Right lobe of liver (tissue), 6 donors: ENCODE data around the gene YPEL3. TPM values are rescaled to one million over a fixed set of nuclear protein-coding genes. Genes with fewer than 3 reads are reported as not detected.

Source experiments
- ATAC-seq, 4 donors: fragments of 200-7000 bp; cut with Tn5 transposase; one replicate each; pipeline ENCODE4 v1.9.1; 2020; ENCODE audit warnings: mild to moderate bottlenecking in 4 of 4, moderate library complexity in 4 of 4
- DNase-seq, 3 donors: peaks; one replicate each; pipeline ENCODE4 v3.0.0-alpha.2; 2020
- H3K27ac ChIP-seq, 3 donors: fragments of 200-600 bp; one replicate each; pipeline ENCODE4 v1.8.0; 2022
- H3K27me3 ChIP-seq, 2 donors: fragments of 200-600 bp; one replicate each; pipeline ENCODE4 v1.8.0; 2022
- H3K36me3 ChIP-seq, 4 donors: fragments of 200-600 bp; sonication (generic) in 1 of 4; one replicate each; pipeline versions ENCODE4 v1.5.1 to v1.8.0; 2017 to 2022; ENCODE audit warnings: control low read depth in 1 of 4
- H3K4me1 ChIP-seq, 4 donors: fragments of 200-600 bp; sonication (generic) in 1 of 4; one replicate each; pipeline versions ENCODE4 v1.5.1 to v1.8.0; 2017 to 2022; ENCODE audit warnings: control low read depth in 1 of 4
- H3K4me3 ChIP-seq, 3 donors: fragments of 200-600 bp; one replicate each; pipeline ENCODE4 v1.8.0; 2022
- H3K9me3 ChIP-seq, 4 donors: fragments of 200-600 bp; sonication (generic) in 1 of 4; one replicate each; pipeline versions ENCODE4 v1.5.1 to v1.8.0; 2017 to 2022; ENCODE audit warnings: control low read depth in 1 of 4
- CTCF ChIP-seq, 4 donors: fragments of 200-600 bp in 3 of 4; fragments of 450-650 bp in 1 of 4; IDR thresholded peaks; one replicate each; pipeline versions ENCODE4 v1.5.1 to v1.8.0; 2016 to 2022; ENCODE audit warnings: antibody characterized with exemption in 4 of 4, mild to moderate bottlenecking in 2 of 4
- POLR2A ChIP-seq: fragments of 450-650 bp; IDR thresholded peaks from one replicate; pipeline ENCODE4 v1.6.1; 2017; ENCODE audit warnings: antibody characterized with exemption, mild to moderate bottlenecking
- WGBS: methylation state at CpG from one replicate; pipeline ENCODE4 v1.1.6; 2018; ENCODE audit warnings: low coverage, low lambda C conversion rate; ENCODE audit not compliant: insufficient coverage; ENCODE audit errors: missing lambda C conversion rate; 5-methylcytosine and 5-hydroxymethylcytosine counted together
- intact Hi-C, 2 donors: fragments of 100-400 bp; cut with DNase I; formaldehyde crosslinking; loops; one replicate each; pipeline versions ENCODE4 v1.11.2 to v1.14.1; 2022
- total RNA-seq, 6 experiments: library from RNA; depleted of rRNA in 2 of 6; stranded (reverse); fragments of >200 nt in 2 of 6; fragmentation: NEBNext Ultra II Directional in 3 of 6; extraction: Animal tissue kit (Norgen Biotek cat#: 25700) in 3 of 6; gene quantifications; one replicate each; pipeline versions ENCODE4 v1.1.0 to v1.2.4, GENCODE V29; 2016 to 2023
- donor health status: DM: no; HTN: yes; CAD: no.
- donor health status: DM: no; HTN: no; CAD: no.
- donor health status: DM: no; HTN: no; CAD: no.
- donor health status: DM: no; HTN: yes; CAD: no.
- donor health status: DM: no; HTN: yes; CAD: no.

Gene YPEL3
- total RNA-seq, 6 experiments from 2014 or later, result 13.5 to 46.5 (median 21.9) TPM

DNA sequence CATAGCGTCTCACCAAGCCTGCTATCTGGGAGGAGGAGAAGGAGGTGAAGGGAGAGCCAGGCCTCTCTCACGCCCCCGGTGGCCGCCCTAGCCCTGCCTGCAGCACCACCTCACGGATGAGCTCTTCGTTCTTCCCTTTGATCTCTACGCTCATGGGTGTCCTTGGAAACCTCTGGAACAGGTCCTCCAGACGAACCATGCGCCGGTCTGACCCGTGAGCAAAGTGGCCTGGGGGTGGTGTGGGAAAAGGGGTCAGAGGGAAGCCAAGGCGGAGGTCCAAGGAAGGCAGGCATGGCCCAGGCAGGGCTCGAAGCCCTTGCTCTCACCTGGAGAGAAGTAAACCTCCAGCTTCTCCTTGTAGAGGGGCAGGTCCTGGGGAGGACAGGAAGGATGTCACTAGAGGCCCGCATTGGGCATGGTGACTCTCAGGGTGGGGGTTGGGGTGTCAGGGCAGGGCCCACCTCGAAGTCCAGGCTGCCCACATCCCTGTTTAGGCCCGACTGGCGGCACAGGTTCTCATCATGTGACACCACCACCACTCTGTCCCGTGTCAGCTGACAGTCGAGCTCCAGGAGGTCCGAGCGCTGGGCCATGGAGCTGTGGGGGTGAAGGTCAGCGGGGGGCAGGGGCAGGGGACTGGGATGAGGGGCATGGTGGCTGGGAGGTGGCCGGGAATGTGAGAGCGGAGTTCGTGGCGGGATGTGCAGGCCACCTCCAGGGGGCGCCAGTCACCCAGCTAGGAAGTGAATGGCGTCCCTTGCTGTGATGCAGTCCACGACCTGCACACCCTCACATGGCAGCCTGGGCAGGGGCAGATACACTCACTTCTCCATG, 16.4 kb upstream of the YPEL3 start:
- no peaks in the 10 kb centered on the region for H3K9me3 ChIP-seq
- intact Hi-C loops, result no loop called here
- TF ChIP-seq CTCF (IDR thresholded peaks at IDR 0.05) (peak; percentile 41 to 55 (median 46)), POLR2A (no peak)
- 88% methylated on average over 12 of the region's 29 CpGs for WGBS
- no peaks in the 10 kb centered on the region for H3K27me3 ChIP-seq
- no peak overlapping the region for H3K4me3 ChIP-seq
- DNase-seq, result peak in 2 of 3 donors; percentile 51 to 67
- H3K27ac ChIP-seq, result no peak overlapping the region
- peaks cover 0 to 16% (median 2%) of the 10 kb centered on the region in 4 donors for H3K36me3 ChIP-seq
- peak; percentile 47 to 80 (median 62) for ATAC-seq
- H3K4me1 ChIP-seq, result no peaks in the 10 kb centered on the region

DNA sequence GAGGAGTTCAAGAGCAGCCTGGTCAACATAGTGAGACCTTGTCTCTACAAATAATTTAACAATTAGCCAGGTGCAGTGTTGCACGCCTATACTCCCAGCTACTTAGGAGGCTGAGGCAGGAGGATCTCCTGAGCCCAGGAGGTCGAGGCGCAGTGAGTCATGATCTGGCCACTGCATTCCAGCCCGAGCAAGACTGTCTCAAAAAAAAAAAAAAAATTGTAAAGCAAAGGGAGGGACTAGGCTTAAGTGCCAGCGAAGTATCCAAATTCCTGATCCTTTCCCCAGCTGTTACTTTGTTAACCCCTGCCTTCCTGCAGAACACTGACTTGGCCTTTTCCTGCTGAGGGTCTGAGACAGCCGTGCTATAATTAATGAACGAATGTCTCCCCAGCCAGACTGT, 14.6 kb upstream of the YPEL3 start:
- intact Hi-C loops, result no loop called here
- ATAC-seq (no peak), DNase-seq (no peak)
- TF ChIP-seq POLR2A, result no peak
- no peak for TF ChIP-seq CTCF (IDR thresholded peaks at IDR 0.05)
- no peak overlapping the region for H3K27ac ChIP-seq
- WGBS, result 50% methylated on average over 1 of the region's 7 CpGs
- no peaks in the 10 kb centered on the region for H3K9me3 ChIP-seq
- peaks cover 0 to 3% (median 0%) of the 10 kb centered on the region in 4 donors for H3K36me3 ChIP-seq
- no peak overlapping the region for H3K4me3 ChIP-seq
- H3K4me1 ChIP-seq, result no peaks in the 10 kb centered on the region
- H3K27me3 ChIP-seq, result no peaks in the 10 kb centered on the region

- WGBS, result 77% methylated on average over 3 of the region's 15 CpGs
- H3K27ac ChIP-seq, result no peak overlapping the region
- H3K36me3 ChIP-seq, result peaks cover 0 to 6% (median 0%) of the 10 kb centered on the region in 4 donors
- ATAC-seq, result no peak
- TF ChIP-seq CTCF (IDR thresholded peaks at IDR 0.05), result no peak
- no peak for TF ChIP-seq POLR2A
- no peaks in the 10 kb centered on the region for H3K4me1 ChIP-seq
- DNase-seq, result no peak
- H3K27me3 ChIP-seq, result no peaks in the 10 kb centered on the region
- H3K9me3 ChIP-seq, result no peaks in the 10 kb centered on the region
- intact Hi-C loops, result no loop called here
- no peak overlapping the region for H3K4me3 ChIP-seq
Observed at GRCh38 chr16:30108059-30108850, 12.2 kb upstream of the YPEL3 start.

DNA sequence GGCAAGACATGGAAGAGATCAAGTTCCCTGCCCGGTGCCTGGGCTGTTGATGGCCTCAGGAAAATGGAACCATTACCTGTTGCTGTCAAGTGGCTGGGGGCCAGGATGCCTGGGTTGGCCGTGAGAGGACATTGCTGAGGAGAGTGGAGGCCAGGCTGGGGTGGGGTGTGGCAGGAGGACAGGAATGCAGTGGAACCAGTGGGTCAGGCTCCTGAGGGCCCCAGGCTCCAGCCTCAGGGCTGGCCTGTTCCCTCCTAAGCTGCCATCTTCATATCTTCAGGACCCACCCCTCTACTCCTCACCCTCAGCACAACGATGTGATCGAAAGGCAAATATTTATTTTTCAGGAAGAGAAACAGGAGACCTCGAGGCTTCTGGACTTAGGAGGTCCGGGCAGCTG, 8.5 kb upstream of the YPEL3 start:
- Histone ChIP-seq H3K36me3 (peaks cover 0 to 6% (median 0%) of the 10 kb centered on the region in 4 donors), H3K27ac (no peak overlapping the region), H3K4me1 (no peaks in the 10 kb centered on the region), H3K27me3 (no peaks in the 10 kb centered on the region), H3K9me3 (no peaks in the 10 kb centered on the region), H3K4me3 (no peak overlapping the region)
- ATAC-seq (peak in 1 of 4 donors; percentile 26), DNase-seq (no peak)
- intact Hi-C loops, result no loop called here
- 67% methylated on average over 3 of the region's 6 CpGs for WGBS
- no peak for TF ChIP-seq CTCF (IDR thresholded peaks at IDR 0.05)
- no peak for TF ChIP-seq POLR2A
